ENCODE measurements around the gene IQGAP3.

IQGAP3 gene

GRCh38 chr1:156500793-156501506 lies 71.4 kb downstream of the IQGAP3 start:
- ATAC-seq (replicated peaks) (peak; percentile 67 to 72), DNase-seq (peak; percentile 90)
- peak overlapping the region; percentile 97 for H3K27ac Mint-ChIP-seq
- no peaks in the 10 kb centered on the region for H3K9me3 Mint-ChIP-seq
- H3K4me1 Mint-ChIP-seq: peaks cover 61 to 76% of the 10 kb centered on the region in 2 donors
- peaks cover 25 to 29% of the 10 kb centered on the region in 2 donors for H3K36me3 Mint-ChIP-seq
- H3K4me3 Mint-ChIP-seq: peak overlapping the region; percentile 98
- H3K27me3 Mint-ChIP-seq: no peaks in the 10 kb centered on the region

- ATAC-seq (replicated peaks) (no peak), DNase-seq (no peak)
- peaks cover 29 to 33% of the 10 kb centered on the region in 2 donors for H3K36me3 Mint-ChIP-seq
- no peaks in the 10 kb centered on the region for H3K9me3 Mint-ChIP-seq
- peak within 1 kb of the TSS; percentile 98 for H3K4me3 Mint-ChIP-seq
- peak within 1 kb of the TSS; percentile 98 for H3K27ac Mint-ChIP-seq
- peaks cover 62 to 76% of the 10 kb centered on the region in 2 donors for H3K4me1 Mint-ChIP-seq
- no peaks in the 10 kb centered on the region for H3K27me3 Mint-ChIP-seq
Measured at GRCh38 chr1:156500543-156500792, 71.9 kb downstream of the IQGAP3 start, which contains the start of gene MEF2D. Gene MEF2D (minus strand): TSS chr1:156500775. CDS start chr1:156483292, 17,483 bp downstream.

GRCh38 chr1:156499842-156500542 lies 72.4 kb downstream of the IQGAP3 start:
- Mint-ChIP-seq H3K4me3 (peak overlapping the region; percentile 98), H3K36me3 (peaks cover 32 to 34% of the 10 kb centered on the region in 2 donors), H3K9me3 (no peaks in the 10 kb centered on the region), H3K27me3 (no peaks in the 10 kb centered on the region), H3K27ac (peak overlapping the region; percentile 98), H3K4me1 (peaks cover 62 to 76% of the 10 kb centered on the region in 2 donors)
- DNase-seq: peak; percentile 72
- peak; percentile 21 for ATAC-seq (replicated peaks)

- Mint-ChIP-seq H3K27ac (peak overlapping the region; percentile 85), H3K4me1 (peaks cover 64 to 78% of the 10 kb centered on the region in 2 donors), H3K27me3 (no peaks in the 10 kb centered on the region), H3K36me3 (peaks cover 34 to 36% of the 10 kb centered on the region in 2 donors), H3K4me3 (peak overlapping the region; percentile 98), H3K9me3 (no peaks in the 10 kb centered on the region)
- ATAC-seq (replicated peaks) (no peak), DNase-seq (no peak)
Measured at GRCh38 chr1:156499194-156499841, 73.0 kb downstream of the IQGAP3 start.

- H3K27ac Mint-ChIP-seq: peak overlapping the region; percentile 85
- H3K4me1 Mint-ChIP-seq: peaks cover 65 to 78% of the 10 kb centered on the region in 2 donors
- no peaks in the 10 kb centered on the region for H3K9me3 Mint-ChIP-seq
- peak overlapping the region; percentile 98 for H3K4me3 Mint-ChIP-seq
- peaks cover 36 to 40% of the 10 kb centered on the region in 2 donors for H3K36me3 Mint-ChIP-seq
- DNase-seq: no peak
- no peaks in the 10 kb centered on the region for H3K27me3 Mint-ChIP-seq
- ATAC-seq (replicated peaks): no peak
Measured at GRCh38 chr1:156498432-156499193, 73.8 kb downstream of the IQGAP3 start.

- H3K4me3 Mint-ChIP-seq: peak overlapping the region; percentile 98
Measured at GRCh38 chr1:156497743-156498431, 74.5 kb downstream of the IQGAP3 start.

GRCh38 chr1:156497078-156497742 lies 75.2 kb downstream of the IQGAP3 start:
- Mint-ChIP-seq H3K9me3 (no peaks in the 10 kb centered on the region), H3K27me3 (no peaks in the 10 kb centered on the region), H3K4me3 (peak overlapping the region; percentile 98), H3K27ac (peak overlapping the region; percentile 82), H3K36me3 (peaks cover 40 to 49% of the 10 kb centered on the region in 2 donors), H3K4me1 (peaks cover 65 to 78% of the 10 kb centered on the region in 2 donors)
- no peak for ATAC-seq (replicated peaks)
- DNase-seq: no peak

More at GRCh38 chr1:156497743-156498431, 74.5 kb downstream of the IQGAP3 start:
- H3K9me3 Mint-ChIP-seq: no peaks in the 10 kb centered on the region
- no peak for ATAC-seq (replicated peaks)
- H3K27ac Mint-ChIP-seq: peak overlapping the region; percentile 82
- H3K27me3 Mint-ChIP-seq: no peaks in the 10 kb centered on the region
- no peak for DNase-seq
- peaks cover 36 to 42% of the 10 kb centered on the region in 2 donors for H3K36me3 Mint-ChIP-seq
- H3K4me1 Mint-ChIP-seq: peaks cover 64 to 78% of the 10 kb centered on the region in 2 donors

GRCh38 chr1:156496211-156496761 lies 76.1 kb downstream of the IQGAP3 start:
- Mint-ChIP-seq H3K9me3 (no peaks in the 10 kb centered on the region), H3K27ac (peak overlapping the region; percentile 88), H3K4me1 (peaks cover 69 to 80% of the 10 kb centered on the region in 2 donors), H3K36me3 (peaks cover 43 to 58% of the 10 kb centered on the region in 2 donors), H3K27me3 (no peaks in the 10 kb centered on the region), H3K4me3 (peak overlapping the region; percentile 98)
- ATAC-seq (replicated peaks) (no peak), DNase-seq (no peak)

GRCh38 chr1:156495401-156496140 lies 76.8 kb downstream of the IQGAP3 start:
- Mint-ChIP-seq H3K27me3 (no peaks in the 10 kb centered on the region), H3K9me3 (no peaks in the 10 kb centered on the region), H3K4me1 (peaks cover 77 to 87% of the 10 kb centered on the region in 2 donors), H3K27ac (peak overlapping the region; percentile 91), H3K36me3 (peaks cover 43 to 65% of the 10 kb centered on the region in 2 donors), H3K4me3 (peak overlapping the region; percentile 98)
- DNase-seq (no peak), ATAC-seq (replicated peaks) (no peak)

- Mint-ChIP-seq H3K4me3 (peak overlapping the region in 1 of 2 donors; percentile 67), H3K36me3 (peaks cover 40 to 61% of the 10 kb centered on the region in 2 donors), H3K27me3 (no peaks in the 10 kb centered on the region), H3K4me1 (peaks cover 87 to 99% of the 10 kb centered on the region in 2 donors), H3K9me3 (no peaks in the 10 kb centered on the region), H3K27ac (peak overlapping the region; percentile 90)
- DNase-seq (no peak), ATAC-seq (replicated peaks) (no peak)
Measured at GRCh38 chr1:156494309-156494895, 78.0 kb downstream of the IQGAP3 start.

- ATAC-seq (replicated peaks) (no peak), DNase-seq (no peak)
- H3K9me3 Mint-ChIP-seq: no peaks in the 10 kb centered on the region
- peak overlapping the region; percentile 66 to 67 for H3K4me3 Mint-ChIP-seq
- H3K27ac Mint-ChIP-seq: peak overlapping the region; percentile 90
- peaks cover 91 to 100% of the 10 kb centered on the region in 2 donors for H3K4me1 Mint-ChIP-seq
- H3K27me3 Mint-ChIP-seq: no peaks in the 10 kb centered on the region
- H3K36me3 Mint-ChIP-seq: peaks cover 38 to 61% of the 10 kb centered on the region in 2 donors
Measured at GRCh38 chr1:156493742-156494141, 78.6 kb downstream of the IQGAP3 start.

- Mint-ChIP-seq H3K27ac (peak overlapping the region; percentile 99), H3K27me3 (no peaks in the 10 kb centered on the region), H3K36me3 (peaks cover 38 to 60% of the 10 kb centered on the region in 2 donors), H3K9me3 (no peaks in the 10 kb centered on the region), H3K4me1 (peaks cover 94 to 100% of the 10 kb centered on the region in 2 donors), H3K4me3 (peak overlapping the region; percentile 84 to 90)
- ATAC-seq (replicated peaks) (no peak), DNase-seq (no peak)
Measured at GRCh38 chr1:156493154-156493631, 79.2 kb downstream of the IQGAP3 start.
